ENCODE measurements around the gene RNU6-1.

The RNU6-1 gene

GRCh38 chr15:67809441-67809840 is 30.4 kb downstream of the RNU6-1 start:
- Histone ChIP-seq H2AK5ac (ENCODE audit: low read depth, low read length) (no peak overlapping the region), H2BK5ac (ENCODE audit: low read length) (no peak overlapping the region), H3K27ac (replicated peaks; ENCODE audit: low read length) (no peak overlapping the region), H3K4ac (ENCODE audit: low read length) (no peak overlapping the region), H3K79me1 (ENCODE audit: low read depth, low read length) (no peaks in the 10 kb centered on the region), H3K36me3 (replicated peaks in 1 of 2; ENCODE audit: control insufficient read depth in 2 of 2, insufficient read depth in 2 of 2, low read length in 2 of 2) (no peaks in the 10 kb centered on the region), H3K27me3 (ENCODE audit: control insufficient read depth in 3 of 3, insufficient read depth in 3 of 3, low read depth in 1 of 3, low read length in 3 of 3) (no peaks in the 10 kb centered on the region), H4K91ac (ENCODE audit: low read depth, low read length, poor library complexity) (no peak overlapping the region), H4K8ac (ENCODE audit: low read depth, low read length) (no peak overlapping the region), H3K18ac (ENCODE audit: low read length) (no peak overlapping the region), H3K9ac (ENCODE audit: low read depth, low read length, poor library complexity) (no peak overlapping the region), H3K9me3 (replicated peaks in 1 of 2; ENCODE audit: control insufficient read depth in 2 of 2, insufficient read depth in 1 of 2, low read depth in 1 of 2, low read length in 2 of 2) (no peaks in the 10 kb centered on the region), H3K14ac (ENCODE audit: low read length) (no peak overlapping the region), H3K4me2 (ENCODE audit: insufficient read depth, low read length, poor library complexity, severe bottlenecking) (no peak overlapping the region), H3K4me3 (ENCODE audit: low read length in 2 of 2) (no peak overlapping the region), H2AFZ (ENCODE audit: low read length) (no peak overlapping the region), H2BK120ac (ENCODE audit: low read depth, low read length) (no peak overlapping the region), H3K4me1 (ENCODE audit: control insufficient read depth in 2 of 2, insufficient read depth in 1 of 2, low read depth in 1 of 2, low read length in 2 of 2) (peaks cover 14 to 34% of the 10 kb centered on the region in 2 donors), H2BK12ac (ENCODE audit: low read length) (no peak overlapping the region), H2BK15ac (ENCODE audit: low read length) (no peak overlapping the region), H3K23ac (ENCODE audit: low read depth, low read length, poor library complexity) (no peak overlapping the region)
- no peak for DNase-seq (ENCODE audit: low spot score)
- WGBS, 2 donors (ENCODE audit: extremely low coverage in 2 of 2, insufficient read length in 2 of 2, insufficient replicate concordance in 1 of 2), result no CpG with 5 or more reads among the region's 5 CpGs

GRCh38 chr15:67808821-67809220 is 31.0 kb downstream of the RNU6-1 start:
- DNase-seq (ENCODE audit: low spot score), result no peak
- Histone ChIP-seq H3K4me3 (ENCODE audit: low read length in 2 of 2) (no peak overlapping the region), H3K4me2 (ENCODE audit: insufficient read depth, low read length, poor library complexity, severe bottlenecking) (no peak overlapping the region), H3K4ac (ENCODE audit: low read length) (no peak overlapping the region), H4K91ac (ENCODE audit: low read depth, low read length, poor library complexity) (no peak overlapping the region), H3K27ac (replicated peaks; ENCODE audit: low read length) (no peak overlapping the region), H2AFZ (ENCODE audit: low read length) (no peak overlapping the region), H3K36me3 (replicated peaks in 1 of 2; ENCODE audit: control insufficient read depth in 2 of 2, insufficient read depth in 2 of 2, low read length in 2 of 2) (no peaks in the 10 kb centered on the region), H2BK15ac (ENCODE audit: low read length) (no peak overlapping the region), H2BK12ac (ENCODE audit: low read length) (no peak overlapping the region), H2AK5ac (ENCODE audit: low read depth, low read length) (no peak overlapping the region), H3K9me3 (replicated peaks in 1 of 2; ENCODE audit: control insufficient read depth in 2 of 2, insufficient read depth in 1 of 2, low read depth in 1 of 2, low read length in 2 of 2) (no peaks in the 10 kb centered on the region), H3K18ac (ENCODE audit: low read length) (no peak overlapping the region), H3K23ac (ENCODE audit: low read depth, low read length, poor library complexity) (no peak overlapping the region), H2BK5ac (ENCODE audit: low read length) (no peak overlapping the region), H3K9ac (ENCODE audit: low read depth, low read length, poor library complexity) (no peak overlapping the region), H2BK120ac (ENCODE audit: low read depth, low read length) (no peak overlapping the region), H3K27me3 (ENCODE audit: control insufficient read depth in 3 of 3, insufficient read depth in 3 of 3, low read depth in 1 of 3, low read length in 3 of 3) (no peaks in the 10 kb centered on the region), H4K8ac (ENCODE audit: low read depth, low read length) (no peak overlapping the region), H3K79me1 (ENCODE audit: low read depth, low read length) (no peaks in the 10 kb centered on the region), H3K14ac (ENCODE audit: low read length) (no peak overlapping the region), H3K4me1 (ENCODE audit: control insufficient read depth in 2 of 2, insufficient read depth in 1 of 2, low read depth in 1 of 2, low read length in 2 of 2) (peaks cover 20 to 41% of the 10 kb centered on the region in 2 donors)
- WGBS, 2 donors (ENCODE audit: extremely low coverage in 2 of 2, insufficient read length in 2 of 2, insufficient replicate concordance in 1 of 2), result no CpG with 5 or more reads among the region's 7 CpGs

GRCh38 chr15:67807836-67808235 is 32.0 kb downstream of the RNU6-1 start:
- Histone ChIP-seq H3K27ac (replicated peaks; ENCODE audit: low read length) (no peak overlapping the region), H3K4me3 (ENCODE audit: low read length in 2 of 2) (no peak overlapping the region), H3K18ac (ENCODE audit: low read length) (no peak overlapping the region), H3K23ac (ENCODE audit: low read depth, low read length, poor library complexity) (no peak overlapping the region), H3K79me1 (ENCODE audit: low read depth, low read length) (no peaks in the 10 kb centered on the region), H3K27me3 (ENCODE audit: control insufficient read depth in 3 of 3, insufficient read depth in 3 of 3, low read depth in 1 of 3, low read length in 3 of 3) (no peaks in the 10 kb centered on the region), H3K4me1 (ENCODE audit: control insufficient read depth in 2 of 2, insufficient read depth in 1 of 2, low read depth in 1 of 2, low read length in 2 of 2) (peaks cover 22 to 42% of the 10 kb centered on the region in 2 donors), H2BK12ac (ENCODE audit: low read length) (no peak overlapping the region), H3K9ac (ENCODE audit: low read depth, low read length, poor library complexity) (no peak overlapping the region), H2BK5ac (ENCODE audit: low read length) (no peak overlapping the region), H3K36me3 (replicated peaks in 1 of 2; ENCODE audit: control insufficient read depth in 2 of 2, insufficient read depth in 2 of 2, low read length in 2 of 2) (no peaks in the 10 kb centered on the region), H3K4ac (ENCODE audit: low read length) (no peak overlapping the region), H4K91ac (ENCODE audit: low read depth, low read length, poor library complexity) (no peak overlapping the region), H2AK5ac (ENCODE audit: low read depth, low read length) (no peak overlapping the region), H3K4me2 (ENCODE audit: insufficient read depth, low read length, poor library complexity, severe bottlenecking) (no peak overlapping the region), H2BK15ac (ENCODE audit: low read length) (no peak overlapping the region), H2BK120ac (ENCODE audit: low read depth, low read length) (no peak overlapping the region), H2AFZ (ENCODE audit: low read length) (no peak overlapping the region), H3K14ac (ENCODE audit: low read length) (no peak overlapping the region), H4K8ac (ENCODE audit: low read depth, low read length) (no peak overlapping the region), H3K9me3 (replicated peaks in 1 of 2; ENCODE audit: control insufficient read depth in 2 of 2, insufficient read depth in 1 of 2, low read depth in 1 of 2, low read length in 2 of 2) (no peaks in the 10 kb centered on the region)
- DNase-seq (ENCODE audit: low spot score), result no peak
- no CpG with 5 or more reads among the region's 7 CpGs for WGBS, 2 donors (ENCODE audit: extremely low coverage in 2 of 2, insufficient read length in 2 of 2, insufficient replicate concordance in 1 of 2)

- H3K18ac ChIP-seq (ENCODE audit: low read length), result no peak overlapping the region
- no peak overlapping the region for H3K23ac ChIP-seq (ENCODE audit: low read depth, low read length, poor library complexity)
- no CpG with 5 or more reads among the region's 5 CpGs for WGBS, 2 donors (ENCODE audit: extremely low coverage in 2 of 2, insufficient read length in 2 of 2, insufficient replicate concordance in 1 of 2)
- no peak overlapping the region for H2BK120ac ChIP-seq (ENCODE audit: low read depth, low read length)
- H3K14ac ChIP-seq (ENCODE audit: low read length), result no peak overlapping the region
- H3K9me3 ChIP-seq (replicated peaks in 1 of 2; ENCODE audit: control insufficient read depth in 2 of 2, insufficient read depth in 1 of 2, low read depth in 1 of 2, low read length in 2 of 2), result no peaks in the 10 kb centered on the region
- no peak overlapping the region for H4K91ac ChIP-seq (ENCODE audit: low read depth, low read length, poor library complexity)
- no peak overlapping the region for H2BK15ac ChIP-seq (ENCODE audit: low read length)
- no peak for DNase-seq (ENCODE audit: low spot score)
- H3K4me3 ChIP-seq (ENCODE audit: low read length in 2 of 2), result no peak overlapping the region
- no peak overlapping the region for H4K8ac ChIP-seq (ENCODE audit: low read depth, low read length)
- H3K4me1 ChIP-seq (ENCODE audit: control insufficient read depth in 2 of 2, insufficient read depth in 1 of 2, low read depth in 1 of 2, low read length in 2 of 2), result peaks cover 22 to 39% of the 10 kb centered on the region in 2 donors
- peak overlapping the region; percentile 30 for H2BK12ac ChIP-seq (ENCODE audit: low read length)
- H2AFZ ChIP-seq (ENCODE audit: low read length), result no peak overlapping the region
- peak overlapping the region; percentile 6 for H3K9ac ChIP-seq (ENCODE audit: low read depth, low read length, poor library complexity)
- H2AK5ac ChIP-seq (ENCODE audit: low read depth, low read length), result peak overlapping the region; percentile 64
- no peaks in the 10 kb centered on the region for H3K27me3 ChIP-seq (ENCODE audit: control insufficient read depth in 3 of 3, insufficient read depth in 3 of 3, low read depth in 1 of 3, low read length in 3 of 3)
- no peaks in the 10 kb centered on the region for H3K79me1 ChIP-seq (ENCODE audit: low read depth, low read length)
- no peak overlapping the region for H2BK5ac ChIP-seq (ENCODE audit: low read length)
- no peak overlapping the region for H3K4me2 ChIP-seq (ENCODE audit: insufficient read depth, low read length, poor library complexity, severe bottlenecking)
- no peak overlapping the region for H3K4ac ChIP-seq (ENCODE audit: low read length)
- H3K27ac ChIP-seq (replicated peaks; ENCODE audit: low read length), result no peak overlapping the region
- H3K36me3 ChIP-seq (replicated peaks in 1 of 2; ENCODE audit: control insufficient read depth in 2 of 2, insufficient read depth in 2 of 2, low read length in 2 of 2), result no peaks in the 10 kb centered on the region
Observed at GRCh38 chr15:67807141-67807540, 32.7 kb downstream of the RNU6-1 start.

Measured in neuronal stem cell (in vitro differentiated cells).